SK-N-SH (cell line): ENCODE results near the gene HOXA4. TPM values are rescaled to one million over a fixed set of nuclear protein-coding genes. Genes with fewer than 3 reads are reported as not detected.

Experiments used
- CTCF ChIA-PET: fragments of 300-600, 350-600 bp; formaldehyde crosslinking; extraction: SDS; loops from one replicate; lab custom pipeline; 2021; lab: Yijun Ruan, JAX
- POLR2A ChIA-PET: fragments of 350-600 bp; sonication (Branson Sonifier 250); formaldehyde crosslinking; extraction: SDS; loops from one replicate; lab custom pipeline; 2020; ENCODE audit warnings: antibody characterized with exemption, inconsistent platforms; lab: Yijun Ruan, JAX
- DNase-seq: peaks from one replicate; pipeline ENCODE4 v3.0.0; 2012
- H2AFZ ChIP-seq: fragments of 200-600 bp; sonication (generic); 2 replicates; pipeline ENCODE4 v1.8.1; 2016; ENCODE audit warnings: antibody characterized with exemption, mild to moderate bottlenecking, low read depth
- H3F3A ChIP-seq: fragments of 200-600 bp; sonication (generic); replicated peaks from 2 replicates; pipeline ENCODE3; 2016; ENCODE audit warnings: antibody characterized with exemption, mild to moderate bottlenecking; ENCODE audit not compliant: insufficient read depth
- H3K27ac ChIP-seq, 2 experiments: fragments of 200-500 bp in 1 of 2; fragments of 200-600 bp in 1 of 2; sonication (Bioruptor generic) in 1 of 2; sonication (generic), shearing (Covaris generic) in 1 of 2; 2 replicates each; pipeline versions ENCODE4 v1.5.1 to v1.6.1; 2014 to 2016; ENCODE audit warnings: low read depth in 2 of 2, inconsistent platforms in 1 of 2, low read length in 1 of 2, mild to moderate bottlenecking in 1 of 2, mixed read lengths in 1 of 2
- H3K27me3 ChIP-seq: fragments of 200-600 bp; sonication (generic), shearing (Covaris generic); 2 replicates; pipeline ENCODE4 v1.6.1; 2016; ENCODE audit warnings: mixed run types; ENCODE audit not compliant: insufficient read depth
- H3K36me3 ChIP-seq, 2 experiments: fragments of 200-500 bp in 1 of 2; fragments of 200-600 bp in 1 of 2; sonication (Bioruptor generic) in 1 of 2; sonication (generic) in 1 of 2; replicated peaks in 1 of 2; 2 replicates each; pipeline versions ENCODE3 to v1.5.1; 2014 to 2016; ENCODE audit warnings: low read length in 1 of 2, mild to moderate bottlenecking in 1 of 2; ENCODE audit not compliant: insufficient read depth in 2 of 2, control insufficient read depth in 1 of 2
- H3K4me1 ChIP-seq, 2 experiments: fragments of 200-500 bp in 1 of 2; fragments of 200-600 bp in 1 of 2; sonication (Bioruptor generic) in 1 of 2; sonication (generic), shearing (Covaris generic) in 1 of 2; 2 replicates each; pipeline versions ENCODE4 v1.5.1 to v1.6.1; 2014 to 2016; ENCODE audit warnings: low read depth in 1 of 2, low read length in 1 of 2, mixed run types in 1 of 2; ENCODE audit not compliant: insufficient read depth in 2 of 2, control insufficient read depth in 1 of 2
- H3K4me2 ChIP-seq: fragments of 200-600 bp; sonication (generic), shearing (Covaris generic); 2 replicates; pipeline ENCODE4 v1.6.1; 2017; ENCODE audit warnings: mixed run types
- H3K4me3 ChIP-seq, 2 experiments: fragments of 200-500 bp in 1 of 2; fragments of 200-600 bp in 1 of 2; sonication (Bioruptor generic) in 1 of 2; sonication (generic), shearing (Covaris generic) in 1 of 2; 2 replicates each; pipeline versions ENCODE4 v1.5.1 to v1.8.1; 2014 to 2016; ENCODE audit warnings: low read depth in 2 of 2, inconsistent platforms in 1 of 2, low read length in 1 of 2, mild to moderate bottlenecking in 1 of 2, mixed read lengths in 1 of 2, moderate library complexity in 1 of 2
- H3K79me2 ChIP-seq: fragments of 200-600 bp; sonication (generic); 2 replicates; pipeline ENCODE4 v1.8.1; 2017; ENCODE audit warnings: mild to moderate bottlenecking; ENCODE audit not compliant: insufficient read depth
- H3K9ac ChIP-seq: fragments of 200-600 bp; sonication (generic); 2 replicates; pipeline ENCODE4 v1.6.1; 2017; ENCODE audit warnings: mixed run types
- H3K9me2 ChIP-seq: fragments of 200-600 bp; sonication (generic); 2 replicates; pipeline ENCODE4 v1.6.1; 2017; ENCODE audit warnings: mixed run types
- H3K9me3 ChIP-seq: fragments of 200-600 bp; sonication (generic); 2 replicates; pipeline ENCODE4 v1.6.1; 2017; ENCODE audit warnings: mixed run types, mild to moderate bottlenecking, moderate library complexity
- H4K20me1 ChIP-seq: fragments of 200-600 bp; sonication (generic); 2 replicates; pipeline ENCODE4 v1.6.1; 2017; ENCODE audit warnings: mild to moderate bottlenecking, mixed run types; ENCODE audit not compliant: insufficient read depth
- EZH2phosphoT487 ChIP-seq: fragments of 200-600 bp; sonication (generic); IDR thresholded peaks from 2 replicates; pipeline ENCODE4 v1.6.1; 2017; ENCODE audit warnings: low read depth, mixed run types, mild to moderate bottlenecking, antibody characterized with exemption, moderate library complexity, borderline replicate concordance
- FOXJ3 ChIP-seq: sonication (generic); formaldehyde crosslinking; IDR thresholded peaks from 2 replicates; pipeline ENCODE4 v1.5.1; 2020; ENCODE audit warnings: mild to moderate bottlenecking, missing genetic modification reagents
- FOXM1 ChIP-seq: IDR thresholded peaks from 2 replicates; pipeline ENCODE4 v1.4.0; 2012; ENCODE audit warnings: low read depth, mild to moderate bottlenecking
- NFIC ChIP-seq: IDR thresholded peaks from 2 replicates; pipeline ENCODE4 v1.4.0; 2012; ENCODE audit warnings: borderline replicate concordance
- NRF1 ChIP-seq: IDR thresholded peaks from 2 replicates; pipeline ENCODE4 v1.6.1; 2012; ENCODE audit warnings: low read depth, mild to moderate bottlenecking, low read length
- RXRA ChIP-seq: IDR thresholded peaks from 2 replicates; pipeline ENCODE4 v1.4.0; 2012; ENCODE audit warnings: low read depth, mild to moderate bottlenecking, borderline replicate concordance
- SIN3A ChIP-seq: IDR thresholded peaks from 2 replicates; pipeline ENCODE4 v1.6.1; 2012; ENCODE audit warnings: low read depth, mild to moderate bottlenecking, low read length, moderate library complexity, borderline replicate concordance
- WGBS: methylation state at CpG from one replicate; pipeline ENCODE4 v1.1.6; 2017; ENCODE audit warnings: low lambda C conversion rate; 5-methylcytosine and 5-hydroxymethylcytosine counted together
- polyA plus RNA-seq, 3 experiments: library from polyadenylated mRNA; depleted of rRNA; stranded (reverse); fragments of >200 nt; gene quantifications; 2 replicates each; pipeline ENCODE4 v1.2.3, GENCODE V29; 2012
- TF ChIP-seq, protein P1 (sequence below): IDR thresholded peaks from 2 replicates; pipeline ENCODE4; 2012
- TF ChIP-seq, protein P2 (sequence below): fragments of 150-350 bp; IDR thresholded peaks from 2 replicates; pipeline ENCODE4 v1.6.1; 2017; ENCODE audit warnings: antibody characterized with exemption, low read length, low read depth, borderline replicate concordance

Gene HOXA4
- polyA plus RNA-seq, 1 of the 3 experiments (the other 2 are of a cell fraction), result not detected

DNA sequence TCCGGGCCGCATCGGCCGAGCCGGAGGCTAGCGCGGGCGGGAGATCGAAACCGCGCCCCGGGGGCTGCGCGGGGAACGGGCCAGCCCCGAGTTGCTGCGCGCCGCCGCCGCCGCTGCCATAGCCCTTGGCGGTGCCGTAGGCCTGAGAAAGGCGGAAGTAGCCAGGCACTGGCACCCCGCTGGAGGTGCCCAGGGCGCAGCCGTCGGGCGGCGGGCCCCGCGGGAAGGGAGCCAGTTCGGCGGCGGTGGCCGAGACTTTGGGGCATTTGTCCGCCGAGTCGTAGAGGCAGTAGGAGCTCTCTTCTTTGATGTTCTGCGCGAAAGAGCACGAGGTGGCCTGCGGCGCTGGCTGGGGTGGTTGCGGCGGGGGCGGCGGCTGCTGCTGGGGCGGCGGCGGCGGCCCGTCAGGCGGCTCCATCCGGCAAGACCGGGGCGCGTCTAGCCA lies 43.0 kb upstream of the HOXA4 start:
- no peaks in the 10 kb centered on the region for H3K79me2 ChIP-seq
- no peak overlapping the region for H3K9ac ChIP-seq
- TF ChIP-seq NFIC (no peak), EZH2phosphoT487 (peak; percentile 74; the same call in 1 of the 2 replicates)
- peaks cover 0 to 2% of the 10 kb centered on the region in 2 experiments; a peak in 1 of 4 replicates for H3K4me1 ChIP-seq
- no peaks in the 10 kb centered on the region for H3K9me2 ChIP-seq
- peaks cover 100% of the 10 kb centered on the region for H3K27me3 ChIP-seq
- peak overlapping the region; percentile 18; the same call in 1 of the 2 replicates for H2AFZ ChIP-seq
- no peak overlapping the region for H3K27ac ChIP-seq
- no peaks in the 10 kb centered on the region for H3K36me3 ChIP-seq
- H4K20me1 ChIP-seq, result peaks cover 10% of the 10 kb centered on the region; the same call in 1 of the 2 replicates
- H3K4me3 ChIP-seq, result peak overlapping the region in 1 of 2 experiments; percentile 14; a peak in 3 of 4 replicates
- H3F3A ChIP-seq, result peaks cover 7% of the 10 kb centered on the region
- peak; percentile 54 for DNase-seq
- CTCF ChIA-PET, result interaction anchor here (1.0 to 12.3 kb wide), 8 partner anchors 7 to 804 kb away, joined by 3 to 205 read pairs (median 4); partner anchors contain the start of genes HOXA5 and HOXA9
- H3K4me2 ChIP-seq, result peak overlapping the region; percentile 58
- no peaks in the 10 kb centered on the region for H3K9me3 ChIP-seq
- POLR2A ChIA-PET, result no interaction called here
- WGBS, result 26% methylated on average over 7 of the region's 59 CpGs

DNA sequence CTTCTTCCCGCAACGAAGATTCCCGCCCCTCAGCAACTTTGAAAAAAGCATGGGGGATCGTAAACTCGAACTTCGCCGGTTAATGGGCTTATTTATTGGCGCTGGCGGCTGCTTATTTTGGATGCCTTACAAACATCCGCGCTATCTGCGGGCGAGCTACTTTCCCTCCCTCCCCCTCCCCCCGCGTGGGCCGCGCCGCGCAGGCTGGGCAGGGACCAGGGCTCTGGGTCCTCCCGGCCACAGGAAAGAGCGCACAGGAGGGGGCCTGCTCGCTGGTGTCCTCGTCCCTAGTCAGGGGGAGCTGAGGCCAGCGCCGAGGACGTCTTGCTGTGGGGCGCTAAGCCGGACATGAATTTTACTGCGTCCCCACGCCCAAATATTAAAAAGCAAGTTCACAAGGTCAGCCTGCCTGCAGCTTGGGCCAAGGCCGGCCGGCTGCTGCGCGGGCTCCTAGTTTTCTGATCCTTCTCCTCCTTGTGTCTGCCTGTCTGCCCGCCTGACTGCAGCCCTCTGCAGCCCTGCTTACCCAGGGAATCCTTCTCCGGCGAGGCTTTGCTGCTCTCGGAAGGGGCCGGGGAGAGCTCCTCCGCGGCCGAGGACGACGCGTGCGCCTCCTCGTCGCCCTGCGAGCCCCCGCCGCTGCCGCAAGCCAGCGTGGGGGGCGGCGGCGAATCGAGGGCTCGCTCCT lies 42.4 kb upstream of the HOXA4 start:
- Histone ChIP-seq H3K9me3 (no peaks in the 10 kb centered on the region), H3K36me3 (no peaks in the 10 kb centered on the region), H3K9me2 (no peaks in the 10 kb centered on the region), H3K79me2 (no peaks in the 10 kb centered on the region), H3K4me3 (peak overlapping the region in 1 of 2 experiments; percentile 14; a peak in 3 of 4 replicates), H3F3A (peaks cover 7% of the 10 kb centered on the region), H3K27ac (no peak overlapping the region), H3K27me3 (peaks cover 100% of the 10 kb centered on the region), H2AFZ (peak overlapping the region; percentile 18; the same call in 1 of the 2 replicates), H4K20me1 (peaks cover 13% of the 10 kb centered on the region), H3K9ac (no peak overlapping the region)
- DNase-seq, result peak; percentile 66
- ChIA-PET CTCF (interaction anchor here (0.6 to 12.3 kb wide), 11 partner anchors 7 to 804 kb away, joined by 3 to 205 read pairs (median 3); partner anchors contain the start of genes HOXA5 and HOXA9), POLR2A (no interaction called here)
- 13% methylated on average over 27 of the region's 58 CpGs for WGBS
- TF ChIP-seq NRF1 (no peak), RXRA (no peak), FOXJ3 (CRISPR knock-in tag) (no peak), SIN3A (no peak), FOXM1 (no peak), EZH2phosphoT487 (no peak)
- TF ChIP-seq, protein P1, sequence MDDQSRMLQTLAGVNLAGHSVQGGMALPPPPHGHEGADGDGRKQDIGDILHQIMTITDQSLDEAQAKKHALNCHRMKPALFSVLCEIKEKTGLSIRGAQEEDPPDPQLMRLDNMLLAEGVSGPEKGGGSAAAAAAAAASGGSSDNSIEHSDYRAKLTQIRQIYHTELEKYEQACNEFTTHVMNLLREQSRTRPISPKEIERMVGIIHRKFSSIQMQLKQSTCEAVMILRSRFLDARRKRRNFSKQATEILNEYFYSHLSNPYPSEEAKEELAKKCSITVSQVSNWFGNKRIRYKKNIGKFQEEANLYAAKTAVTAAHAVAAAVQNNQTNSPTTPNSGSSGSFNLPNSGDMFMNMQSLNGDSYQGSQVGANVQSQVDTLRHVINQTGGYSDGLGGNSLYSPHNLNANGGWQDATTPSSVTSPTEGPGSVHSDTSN, result no peak
- TF ChIP-seq, protein P2, sequence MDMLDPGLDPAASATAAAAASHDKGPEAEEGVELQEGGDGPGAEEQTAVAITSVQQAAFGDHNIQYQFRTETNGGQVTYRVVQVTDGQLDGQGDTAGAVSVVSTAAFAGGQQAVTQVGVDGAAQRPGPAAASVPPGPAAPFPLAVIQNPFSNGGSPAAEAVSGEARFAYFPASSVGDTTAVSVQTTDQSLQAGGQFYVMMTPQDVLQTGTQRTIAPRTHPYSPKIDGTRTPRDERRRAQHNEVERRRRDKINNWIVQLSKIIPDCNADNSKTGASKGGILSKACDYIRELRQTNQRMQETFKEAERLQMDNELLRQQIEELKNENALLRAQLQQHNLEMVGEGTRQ, result no peak
- TF ChIP-seq, all 33 proteins: peak for 0
- Histone ChIP-seq H3K4me1 (peaks cover 0 to 2% of the 10 kb centered on the region in 2 experiments; a peak in 1 of 4 replicates), H3K4me2 (peak overlapping the region; percentile 58)
